DOHH2 (cell line): Measurements from ENCODE around the gene WFDC10A.

Experiments
- H3F3A ChIP-seq: fragments of 200-600 bp; sonication (generic), shearing (Covaris generic); 2 replicates; pipeline ENCODE4 v1.6.0; 2016; ENCODE audit warnings: antibody characterized with exemption, mild to moderate bottlenecking; ENCODE audit not compliant: control insufficient read depth, insufficient read depth
- H3K27ac ChIP-seq: fragments of 200-600 bp; sonication (generic); 2 replicates; pipeline ENCODE4 v1.5.1; 2014; ENCODE audit warnings: low read depth, mild to moderate bottlenecking, low read length, moderate library complexity
- H3K27me3 ChIP-seq: fragments of 200-600 bp; sonication (generic); 2 replicates; pipeline ENCODE4 v1.6.1; 2014; ENCODE audit warnings: mild to moderate bottlenecking, low read length, mixed read lengths; ENCODE audit not compliant: control insufficient read depth
- H3K36me3 ChIP-seq: fragments of 200-600 bp; sonication (generic); 2 replicates; pipeline ENCODE4 v1.6.1; 2014; ENCODE audit warnings: mild to moderate bottlenecking, low read length, moderate library complexity, mixed read lengths; ENCODE audit not compliant: control insufficient read depth
- H3K4me1 ChIP-seq: fragments of 200-600 bp; sonication (generic); 2 replicates; pipeline ENCODE4 v1.6.1; 2014; ENCODE audit warnings: mild to moderate bottlenecking, low read length, mixed read lengths; ENCODE audit not compliant: control insufficient read depth
- H3K4me2 ChIP-seq: fragments of 200-600 bp; sonication (generic); 2 replicates; pipeline ENCODE4 v1.6.0; 2014; ENCODE audit warnings: mild to moderate bottlenecking, low read length, moderate library complexity
- H3K4me3 ChIP-seq: fragments of 200-600 bp; sonication (generic); 2 replicates; pipeline ENCODE4 v1.5.1; 2014; ENCODE audit warnings: mild to moderate bottlenecking, low read length, mixed read lengths
- H3K79me2 ChIP-seq: fragments of 200-600 bp; sonication (generic); 2 replicates; pipeline ENCODE4 v1.6.1; 2014; ENCODE audit warnings: mild to moderate bottlenecking, low read length, mixed read lengths; ENCODE audit not compliant: control insufficient read depth
- H3K9me2 ChIP-seq: fragments of 200-600 bp; sonication (generic); replicated peaks from 2 replicates; pipeline ENCODE4 v1.6.1; 2014; ENCODE audit warnings: mild to moderate bottlenecking, low read length, mixed read lengths; ENCODE audit not compliant: control insufficient read depth
- H3K9me3 ChIP-seq: fragments of 200-600 bp; sonication (generic); 2 replicates; pipeline ENCODE4 v1.6.1; 2014; ENCODE audit warnings: antibody characterized with exemption, low read length, mixed read lengths; ENCODE audit not compliant: control insufficient read depth, insufficient read depth
- H4K20me1 ChIP-seq: fragments of 200-600 bp; sonication (generic); 2 replicates; pipeline ENCODE4 v1.6.0; 2014; ENCODE audit warnings: low read depth, mild to moderate bottlenecking, antibody characterized with exemption, low read length, moderate library complexity; ENCODE audit not compliant: control insufficient read depth, insufficient read depth
- EZH2phosphoT487 ChIP-seq: fragments of 200-600 bp; sonication (generic); IDR thresholded peaks from 2 replicates; pipeline ENCODE4 v1.6.1; 2017; ENCODE audit warnings: borderline replicate concordance, mild to moderate bottlenecking, antibody characterized with exemption, low read length, moderate library complexity, mixed read lengths
- TF ChIP-seq, protein P1 (sequence below): fragments of 200-600 bp; sonication (generic); IDR thresholded peaks from one replicate; pipeline ENCODE4 v1.5.1; 2014; ENCODE audit warnings: antibody characterized with exemption, mild to moderate bottlenecking, low read depth, low read length; ENCODE audit not compliant: poor library complexity, severe bottlenecking

WFDC10A gene

GRCh38 chr20:45630371-45630770 lies 832 bp downstream of the WFDC10A start:
- H4K20me1 ChIP-seq: no peaks in the 10 kb centered on the region
- no peak for TF ChIP-seq EZH2phosphoT487
- TF ChIP-seq, protein P1, sequence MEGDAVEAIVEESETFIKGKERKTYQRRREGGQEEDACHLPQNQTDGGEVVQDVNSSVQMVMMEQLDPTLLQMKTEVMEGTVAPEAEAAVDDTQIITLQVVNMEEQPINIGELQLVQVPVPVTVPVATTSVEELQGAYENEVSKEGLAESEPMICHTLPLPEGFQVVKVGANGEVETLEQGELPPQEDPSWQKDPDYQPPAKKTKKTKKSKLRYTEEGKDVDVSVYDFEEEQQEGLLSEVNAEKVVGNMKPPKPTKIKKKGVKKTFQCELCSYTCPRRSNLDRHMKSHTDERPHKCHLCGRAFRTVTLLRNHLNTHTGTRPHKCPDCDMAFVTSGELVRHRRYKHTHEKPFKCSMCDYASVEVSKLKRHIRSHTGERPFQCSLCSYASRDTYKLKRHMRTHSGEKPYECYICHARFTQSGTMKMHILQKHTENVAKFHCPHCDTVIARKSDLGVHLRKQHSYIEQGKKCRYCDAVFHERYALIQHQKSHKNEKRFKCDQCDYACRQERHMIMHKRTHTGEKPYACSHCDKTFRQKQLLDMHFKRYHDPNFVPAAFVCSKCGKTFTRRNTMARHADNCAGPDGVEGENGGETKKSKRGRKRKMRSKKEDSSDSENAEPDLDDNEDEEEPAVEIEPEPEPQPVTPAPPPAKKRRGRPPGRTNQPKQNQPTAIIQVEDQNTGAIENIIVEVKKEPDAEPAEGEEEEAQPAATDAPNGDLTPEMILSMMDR: no peak
- no peaks in the 10 kb centered on the region for H3K27me3 ChIP-seq
- no peaks in the 10 kb centered on the region for H3K9me2 ChIP-seq
- H3K36me3 ChIP-seq: no peaks in the 10 kb centered on the region
- no peak overlapping the region for H3K4me2 ChIP-seq
- H3K4me3 ChIP-seq: no peak overlapping the region
- no peaks in the 10 kb centered on the region for H3K9me3 ChIP-seq
- no peaks in the 10 kb centered on the region for H3F3A ChIP-seq
- no peaks in the 10 kb centered on the region for H3K4me1 ChIP-seq
- no peak overlapping the region for H3K27ac ChIP-seq
- H3K79me2 ChIP-seq: no peaks in the 10 kb centered on the region

- no peak within 1 kb of the TSS for H3K4me2 ChIP-seq
- no peaks in the 10 kb centered on the region for H3K9me3 ChIP-seq
- no peak within 1 kb of the TSS for H3K27ac ChIP-seq
- H3F3A ChIP-seq: no peaks in the 10 kb centered on the region
- TF ChIP-seq, protein P1: no peak
- TF ChIP-seq EZH2phosphoT487: no peak
- H3K9me2 ChIP-seq: no peaks in the 10 kb centered on the region
- H3K4me1 ChIP-seq: no peaks in the 10 kb centered on the region
- no peaks in the 10 kb centered on the region for H3K36me3 ChIP-seq
- no peak within 1 kb of the TSS for H3K4me3 ChIP-seq
- no peaks in the 10 kb centered on the region for H3K27me3 ChIP-seq
- no peaks in the 10 kb centered on the region for H4K20me1 ChIP-seq
- no peaks in the 10 kb centered on the region for H3K79me2 ChIP-seq
Measured at GRCh38 chr20:45631184-45631583, 1.6 kb downstream of the WFDC10A start, which contains the start of gene WFDC9. Gene WFDC9, minus strand, starts transcription at chr20:45631284. Its CDS starts 21,103 bp downstream, at chr20:45610181.

DNA sequence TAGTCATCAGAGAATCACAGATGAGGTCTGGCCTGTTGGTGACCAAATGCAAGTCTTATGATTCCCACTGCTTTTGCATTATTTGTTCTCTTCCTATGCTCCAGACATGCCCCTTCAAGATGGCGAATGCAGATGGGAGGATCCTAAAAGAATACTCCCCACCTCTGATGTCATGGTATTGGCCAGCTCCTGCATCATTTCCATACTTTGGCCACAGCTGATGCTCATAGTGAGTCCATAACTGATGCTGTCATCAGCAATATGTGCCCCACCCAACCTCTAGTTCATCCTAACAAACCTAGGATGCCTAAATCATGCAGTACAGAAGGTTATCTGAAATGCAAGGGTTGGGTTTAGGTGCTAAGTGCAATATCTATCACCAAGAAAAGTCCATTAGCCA lies 7.0 kb downstream of the WFDC10A start:
- TF ChIP-seq, protein P1: no peak
- no peak for TF ChIP-seq EZH2phosphoT487
- Histone ChIP-seq H3K27me3 (no peaks in the 10 kb centered on the region), H3F3A (no peaks in the 10 kb centered on the region), H3K4me1 (no peaks in the 10 kb centered on the region), H3K9me3 (no peaks in the 10 kb centered on the region), H3K4me3 (no peak overlapping the region), H3K9me2 (no peaks in the 10 kb centered on the region), H3K4me2 (no peak overlapping the region), H3K36me3 (no peaks in the 10 kb centered on the region), H3K27ac (no peak overlapping the region), H4K20me1 (no peaks in the 10 kb centered on the region), H3K79me2 (no peaks in the 10 kb centered on the region)
